K562 (cell line): ENCODE results near the gene P4HTM. TPM values are rescaled to one million over a fixed set of nuclear protein-coding genes. Genes with fewer than 3 reads are reported as not detected.

Experiments
- BRF2 ChIP-seq: IDR thresholded peaks from 3 replicates; pipeline ENCODE4 v1.6.1; 2011; ENCODE audit warnings: borderline replicate concordance, mild to moderate bottlenecking; ENCODE audit not compliant: insufficient read length, insufficient read depth
- GMEB1 ChIP-seq: fragments of 250-450 bp; sonication (Bioruptor Pico); IDR thresholded peaks from 2 replicates; pipeline ENCODE4 v1.4.0; 2020; ENCODE audit warnings: mild to moderate bottlenecking
- MAFK ChIP-seq: IDR thresholded peaks from 2 replicates; pipeline ENCODE4 v1.6.1; 2011; ENCODE audit warnings: low read length, improper control_type of control experiment
- NFE2L1 ChIP-seq: fragments of 450-650 bp; IDR thresholded peaks from 2 replicates; pipeline ENCODE4 v1.6.1; 2016; ENCODE audit warnings: missing genetic modification characterization, low read depth, mild to moderate bottlenecking, missing compliant biosample characterization, moderate library complexity, borderline replicate concordance
- polyA plus RNA-seq, 8 experiments: library from polyadenylated mRNA; depleted of rRNA in 4 of 8; stranded (reverse) in 5 of 8; unstranded in 3 of 8; fragments of >200 nt; fragmentation: Nextera tagmentation in 2 of 8; fragmentation: Illumina TruSeq in 1 of 8; extraction: Ambion mirVana in 2 of 8; extraction: Trizol in 1 of 8; gene quantifications; 2 replicates each; pipeline versions ENCODE4 v1.2.1 to v1.2.3, GENCODE V29; 2011 to 2014; ENCODE audit warnings: inconsistent platforms in 1 of 8, missing spikeins in 1 of 8
- total RNA-seq, 7 experiments: library from RNA; depleted of rRNA in 6 of 7; stranded (reverse); fragments of >200 nt in 6 of 7; fragmentation: Illumina TruSeq in 2 of 7; extraction: Trizol in 2 of 7; gene quantifications; 2 replicates each; pipeline versions ENCODE4 v1.2.1 to v1.2.3, GENCODE V29; 2011 to 2021; ENCODE audit warnings: low replicate concordance in 1 of 7
- TF ChIP-seq, protein P1 (sequence below): sonication (generic); formaldehyde crosslinking; IDR thresholded peaks from 2 replicates; pipeline ENCODE4 v1.8.0; 2023; ENCODE audit warnings: mild to moderate bottlenecking, missing genetic modification reagents

P4HTM gene
- total and polyA plus RNA-seq, 9 of the 15 experiments (the other 6 are each of a cell fraction or from before 2014, with no cell fraction given) = 0.09 to 0.66 (median 0.25) TPM; not detected in 2

DNA sequence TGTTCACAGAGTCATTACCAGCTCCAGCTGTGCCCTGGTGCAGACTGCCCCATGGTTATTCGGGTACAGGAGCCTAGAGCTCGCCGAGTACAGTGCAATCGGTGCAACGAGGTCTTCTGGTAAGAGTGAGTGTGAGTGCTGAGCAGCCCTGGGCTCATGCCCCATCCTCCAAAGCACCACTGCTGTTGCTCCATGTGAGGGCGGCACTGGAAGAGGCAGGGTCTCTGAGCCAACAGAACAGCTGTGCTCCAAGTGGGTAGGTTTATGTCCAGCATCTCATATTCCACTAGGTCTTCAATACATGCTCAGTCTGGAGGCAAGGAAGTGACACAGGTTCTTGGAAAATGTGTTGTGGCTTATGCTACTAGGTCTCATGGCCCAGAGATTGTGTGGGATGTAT, 19.5 kb upstream of the P4HTM start (continued):
- TF ChIP-seq GMEB1 (CRISPR knock-in tag) (no peak), NFE2L1 (tag) (no peak), MAFK (no peak), BRF2 (no peak)
- TF ChIP-seq, protein P1, sequence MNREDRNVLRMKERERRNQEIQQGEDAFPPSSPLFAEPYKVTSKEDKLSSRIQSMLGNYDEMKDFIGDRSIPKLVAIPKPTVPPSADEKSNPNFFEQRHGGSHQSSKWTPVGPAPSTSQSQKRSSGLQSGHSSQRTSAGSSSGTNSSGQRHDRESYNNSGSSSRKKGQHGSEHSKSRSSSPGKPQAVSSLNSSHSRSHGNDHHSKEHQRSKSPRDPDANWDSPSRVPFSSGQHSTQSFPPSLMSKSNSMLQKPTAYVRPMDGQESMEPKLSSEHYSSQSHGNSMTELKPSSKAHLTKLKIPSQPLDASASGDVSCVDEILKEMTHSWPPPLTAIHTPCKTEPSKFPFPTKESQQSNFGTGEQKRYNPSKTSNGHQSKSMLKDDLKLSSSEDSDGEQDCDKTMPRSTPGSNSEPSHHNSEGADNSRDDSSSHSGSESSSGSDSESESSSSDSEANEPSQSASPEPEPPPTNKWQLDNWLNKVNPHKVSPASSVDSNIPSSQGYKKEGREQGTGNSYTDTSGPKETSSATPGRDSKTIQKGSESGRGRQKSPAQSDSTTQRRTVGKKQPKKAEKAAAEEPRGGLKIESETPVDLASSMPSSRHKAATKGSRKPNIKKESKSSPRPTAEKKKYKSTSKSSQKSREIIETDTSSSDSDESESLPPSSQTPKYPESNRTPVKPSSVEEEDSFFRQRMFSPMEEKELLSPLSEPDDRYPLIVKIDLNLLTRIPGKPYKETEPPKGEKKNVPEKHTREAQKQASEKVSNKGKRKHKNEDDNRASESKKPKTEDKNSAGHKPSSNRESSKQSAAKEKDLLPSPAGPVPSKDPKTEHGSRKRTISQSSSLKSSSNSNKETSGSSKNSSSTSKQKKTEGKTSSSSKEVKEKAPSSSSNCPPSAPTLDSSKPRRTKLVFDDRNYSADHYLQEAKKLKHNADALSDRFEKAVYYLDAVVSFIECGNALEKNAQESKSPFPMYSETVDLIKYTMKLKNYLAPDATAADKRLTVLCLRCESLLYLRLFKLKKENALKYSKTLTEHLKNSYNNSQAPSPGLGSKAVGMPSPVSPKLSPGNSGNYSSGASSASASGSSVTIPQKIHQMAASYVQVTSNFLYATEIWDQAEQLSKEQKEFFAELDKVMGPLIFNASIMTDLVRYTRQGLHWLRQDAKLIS (CRISPR knock-in tag) = no peak
